Adrenal gland (tissue), 12 donors: ENCODE data around the gene KIF1A. TPM values are rescaled to one million over a fixed set of nuclear protein-coding genes. Genes with fewer than 3 reads are reported as not detected.

Experiments used
- DNase-seq, 7 donors: peaks; one replicate each; pipeline ENCODE4 v3.0.0-alpha.2; 2019 to 2020
- H3K27ac ChIP-seq, 5 donors: fragments of 200-600 bp; sonication (generic) in 4 of 5; 1 replicate in 3 of 5; 2 replicates in 2 of 5; pipeline versions ENCODE4 v1.5.1 to v1.8.0; 2016 to 2020; ENCODE audit warnings: mild to moderate bottlenecking in 1 of 5
- H3K27me3 ChIP-seq: fragments of 200-600 bp; 2 replicates; pipeline ENCODE4 v1.8.0; 2021
- H3K36me3 ChIP-seq, 2 donors: fragments of 200-600 bp; replicated peaks in 1 of 2; 1 replicate in 1 of 2; 2 replicates in 1 of 2; pipeline versions ENCODE4 v1.5.1 to v1.8.0; 2018 to 2022
- H3K4me1 ChIP-seq, 2 donors: fragments of 200-600 bp; replicated peaks in 1 of 2; 1 replicate in 1 of 2; 2 replicates in 1 of 2; pipeline versions ENCODE4 v1.5.1 to v1.8.0; 2018 to 2021
- H3K4me3 ChIP-seq, 4 donors: fragments of 200-600 bp; sonication (generic) in 3 of 4; one replicate each; pipeline ENCODE4 v1.5.1; 2016 to 2018
- H3K9me3 ChIP-seq, 3 donors: fragments of 200-600 bp; sonication (generic) in 1 of 3; replicated peaks in 1 of 3; 1 replicate in 2 of 3; 2 replicates in 1 of 3; pipeline versions ENCODE4 v1.5.1 to v1.8.0; 2016 to 2021
- CTCF ChIP-seq, 6 experiments: fragments of 450-650 bp in 4 of 6; fragments of 200-600 bp in 2 of 6; sonication (generic) in 1 of 6; IDR thresholded peaks; 1 replicate in 5 of 6; 2 replicates in 1 of 6; pipeline versions ENCODE4 v1.5.1 to v1.8.0; 2016 to 2021; ENCODE audit warnings: antibody characterized with exemption in 6 of 6, mild to moderate bottlenecking in 2 of 6, moderate library complexity in 1 of 6
- POLR2A ChIP-seq, 2 donors: fragments of 450-650 bp; IDR thresholded peaks; one replicate each; pipeline ENCODE4 v1.6.1; 2017; ENCODE audit warnings: antibody characterized with exemption in 2 of 2, mild to moderate bottlenecking in 2 of 2, moderate library complexity in 1 of 2
- WGBS, 4 donors: extraction: QIAGEN DNeasy Blood & Tissue Kit in 2 of 4; methylation state at CpG; one replicate each; pipeline versions ENCODE4 v1.1.5 to v1.1.7; 2013 to 2017; 5-methylcytosine and 5-hydroxymethylcytosine counted together
- intact Hi-C, 2 donors: fragments of 100-400 bp; cut with DNase I; formaldehyde crosslinking; loops; one replicate each; pipeline versions ENCODE4 v1.14.1 to v1.15.0; 2022 to 2023
- polyA plus RNA-seq, 3 donors: library from polyadenylated mRNA; stranded (reverse); fragments of 200-250 nt in 2 of 3; fragments of 350-450 nt in 1 of 3; fragmentation: Illumina TruSeq in 1 of 3; extraction: RNeasy Lipid Tissue Mini Kit (QIAGEN cat#74804) in 1 of 3; gene quantifications; one replicate each; pipeline ENCODE4 v1.2.3, GENCODE V29; 2013 to 2014
- total RNA-seq, 9 donors: library from RNA; depleted of rRNA in 4 of 9; stranded (reverse); fragments of >200 nt in 4 of 9; fragments of 120-200 nt in 1 of 9; fragmentation: NEBNext Ultra II Directional in 1 of 9; extraction: Animal tissue kit (Norgen Biotek cat#: 25700) in 1 of 9; gene quantifications; one replicate each; pipeline versions ENCODE4 v1.1.0 to v1.2.4, GENCODE V29; 2013 to 2023
- donor health status: healthy with polysubstance abuse.
- donor health status: Bipolar disorder and iron deficiency.
- donor health status: DM: yes; HTN: yes; CAD: no.
- donor health status: DM: no; HTN: no; CAD: no.
- donor health status: DM: no; HTN: no; CAD: no.
- donor health status: DM: yes; HTN: yes; CAD: no.

The KIF1A gene
- total and polyA plus RNA-seq, 12 donors, result 0.35 to 106 (median 11.5) TPM

- TF ChIP-seq CTCF (IDR thresholded peaks at IDR 0.05) (no peak), POLR2A (IDR thresholded peaks at IDR 0.05) (no peak)
Observed at GRCh38 chr2:240836781-240837467, 16.9 kb upstream of the KIF1A start.

DNA sequence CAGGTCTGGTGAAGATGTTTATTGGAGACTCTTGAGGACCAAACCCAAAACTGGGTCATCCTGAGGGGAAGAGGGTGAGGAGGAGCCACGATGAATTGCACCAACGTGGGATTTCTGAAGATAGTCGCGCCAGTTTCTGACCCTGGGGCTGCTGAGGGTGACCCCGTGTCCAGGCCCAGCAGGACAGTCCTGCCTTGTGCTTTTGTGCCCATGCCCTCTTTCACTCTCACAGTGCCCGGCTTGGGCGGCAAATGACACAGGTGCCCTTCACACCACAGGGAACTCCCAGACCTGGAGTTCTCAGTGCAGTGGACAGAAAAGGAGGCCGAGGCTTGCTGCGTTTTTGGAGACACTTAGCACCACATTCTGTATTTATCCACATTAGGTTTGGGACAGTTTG, 15.5 kb upstream of the KIF1A start:
- Histone ChIP-seq H3K27ac (no peak overlapping the region), H3K27me3 (peaks cover 1% of the 10 kb centered on the region), H3K4me1 (peaks cover 0 to 9% of the 10 kb centered on the region in 2 donors), H3K9me3 (no peaks in the 10 kb centered on the region), H3K36me3 (no peaks in the 10 kb centered on the region), H3K4me3 (no peak overlapping the region)
- 80 to 86% (median 83%) methylated on average over 9 of the region's 9 CpGs for WGBS, 4 donors
- TF ChIP-seq POLR2A (IDR thresholded peaks at IDR 0.05), result no peak
- TF ChIP-seq CTCF (IDR thresholded peaks at IDR 0.05), result no peak
- intact Hi-C loops, result loop anchor here in 1 of 2 donors (10.0 kb wide), 1 partner anchor 321 kb away; no protein-coding TSS in a partner anchor
- DNase-seq, result no peak

More at GRCh38 chr2:240836781-240837467, 16.9 kb upstream of the KIF1A start:
- Histone ChIP-seq H3K27me3 (peaks cover 4% of the 10 kb centered on the region), H3K4me1 (peaks cover 0 to 2% of the 10 kb centered on the region in 2 donors), H3K4me3 (no peak overlapping the region), H3K9me3 (no peaks in the 10 kb centered on the region), H3K27ac (no peak overlapping the region), H3K36me3 (no peaks in the 10 kb centered on the region)
- intact Hi-C loops, result loop anchor here in 1 of 2 donors (10.0 kb wide), 1 partner anchor 322 kb away; no protein-coding TSS in a partner anchor
- WGBS, 4 donors, result 50 to 74% (median 60%) methylated on average over 1 to 17 of the region's 17 CpGs
- DNase-seq, result peak in 4 of 7 donors; percentile 51 to 80 (median 58)

- intact Hi-C loops, result loop anchor here in 1 of 2 donors (10.0 kb wide), 1 partner anchor 320 kb away; no protein-coding TSS in a partner anchor
- Histone ChIP-seq H3K27ac (no peak overlapping the region), H3K4me3 (no peak overlapping the region), H3K4me1 (peaks cover 0 to 9% of the 10 kb centered on the region in 2 donors), H3K9me3 (no peaks in the 10 kb centered on the region), H3K36me3 (no peaks in the 10 kb centered on the region), H3K27me3 (peaks cover 4% of the 10 kb centered on the region)
- 82 to 95% (median 91%) methylated on average over 6 of the region's 6 CpGs for WGBS, 4 donors
- TF ChIP-seq POLR2A (IDR thresholded peaks at IDR 0.05) (no peak), CTCF (IDR thresholded peaks at IDR 0.05) (no peak)
- DNase-seq, result no peak
Observed at GRCh38 chr2:240834377-240834975, 14.5 kb upstream of the KIF1A start.

GRCh38 chr2:240833724-240834285, 13.8 kb upstream of the KIF1A start:
- H3K27ac ChIP-seq, result no peak overlapping the region
- no peak for TF ChIP-seq POLR2A (IDR thresholded peaks at IDR 0.05)
- no peak for TF ChIP-seq CTCF (IDR thresholded peaks at IDR 0.05)
- WGBS, 4 donors, result 63 to 88% (median 78%) methylated on average over 4 to 8 of the region's 8 CpGs
- peaks cover 6% of the 10 kb centered on the region for H3K27me3 ChIP-seq
- H3K9me3 ChIP-seq, result no peaks in the 10 kb centered on the region
- peaks cover 0 to 9% of the 10 kb centered on the region in 2 donors for H3K4me1 ChIP-seq
- H3K4me3 ChIP-seq, result no peak overlapping the region
- H3K36me3 ChIP-seq, result no peaks in the 10 kb centered on the region
- DNase-seq, result peak in 3 of 7 donors; percentile 8 to 80 (median 16)
- intact Hi-C loops, result loop anchor here in 1 of 2 donors (10.0 kb wide), 1 partner anchor 319 kb away; no protein-coding TSS in a partner anchor
